KOPT-K1 (cell line): ENCODE data around the gene HBP1.

ENCODE experiments used
- H3K27ac ChIP-seq: fragments of 200-600 bp; sonication (generic); 2 replicates; pipeline ENCODE4 v1.5.1; 2016; ENCODE audit warnings: antibody characterized with exemption, mild to moderate bottlenecking, low read depth, low read length; ENCODE audit not compliant: poor library complexity, severe bottlenecking
- H3K36me3 ChIP-seq: fragments of 200-600 bp; sonication (generic); 2 replicates; pipeline ENCODE4 v1.5.1; 2017; ENCODE audit warnings: antibody characterized with exemption, mild to moderate bottlenecking, low read length, moderate library complexity; ENCODE audit not compliant: insufficient read depth
- H3K9me3 ChIP-seq: fragments of 200-600 bp; sonication (generic); 2 replicates; pipeline ENCODE4 v1.5.1; 2017; ENCODE audit warnings: antibody characterized with exemption, low read length, mild to moderate bottlenecking; ENCODE audit not compliant: insufficient read depth, poor library complexity, severe bottlenecking

The HBP1 gene

GRCh38 chr7:107166736-107167426 lies 1.9 kb upstream of the HBP1 start:
- Histone ChIP-seq H3K36me3 (no peaks in the 10 kb centered on the region), H3K27ac (peak overlapping the region; percentile 42), H3K9me3 (no peaks in the 10 kb centered on the region)

- peak overlapping the region; percentile 42 for H3K27ac ChIP-seq
- no peaks in the 10 kb centered on the region for H3K9me3 ChIP-seq
Observed at GRCh38 chr7:107167483-107168232, 1.1 kb upstream of the HBP1 start.

GRCh38 chr7:107169120-107170050 lies 582 bp downstream of the HBP1 start:
- Histone ChIP-seq H3K27ac (peak overlapping the region; percentile 76), H3K9me3 (no peaks in the 10 kb centered on the region), H3K36me3 (no peaks in the 10 kb centered on the region)

More at GRCh38 chr7:107167483-107168232, 1.1 kb upstream of the HBP1 start:
- H3K36me3 ChIP-seq: no peaks in the 10 kb centered on the region

GRCh38 chr7:107170051-107170915 lies 1.5 kb downstream of the HBP1 start:
- Histone ChIP-seq H3K27ac (peak overlapping the region; percentile 76), H3K9me3 (no peaks in the 10 kb centered on the region), H3K36me3 (no peaks in the 10 kb centered on the region)

GRCh38 chr7:107171496-107171895 lies 2.7 kb downstream of the HBP1 start:
- Histone ChIP-seq H3K9me3 (no peaks in the 10 kb centered on the region), H3K36me3 (no peaks in the 10 kb centered on the region), H3K27ac (no peak overlapping the region)

- H3K36me3 ChIP-seq: no peaks in the 10 kb centered on the region
- no peaks in the 10 kb centered on the region for H3K9me3 ChIP-seq
- H3K27ac ChIP-seq: no peak overlapping the region
Observed at GRCh38 chr7:107172276-107173032, 3.7 kb downstream of the HBP1 start.

GRCh38 chr7:107173191-107173590 lies 4.4 kb downstream of the HBP1 start:
- no peaks in the 10 kb centered on the region for H3K9me3 ChIP-seq
- no peaks in the 10 kb centered on the region for H3K36me3 ChIP-seq
- no peak overlapping the region for H3K27ac ChIP-seq

- H3K9me3 ChIP-seq: no peaks in the 10 kb centered on the region
- H3K27ac ChIP-seq: no peak overlapping the region
Observed at GRCh38 chr7:107173691-107174406, 5.0 kb downstream of the HBP1 start.

GRCh38 chr7:107179326-107180164 lies 10.7 kb downstream of the HBP1 start:
- H3K36me3 ChIP-seq: peaks cover 40% of the 10 kb centered on the region
- no peaks in the 10 kb centered on the region for H3K9me3 ChIP-seq
- H3K27ac ChIP-seq: no peak overlapping the region

More at GRCh38 chr7:107173691-107174406, 5.0 kb downstream of the HBP1 start:
- no peaks in the 10 kb centered on the region for H3K36me3 ChIP-seq

GRCh38 chr7:107180378-107180777 lies 11.6 kb downstream of the HBP1 start:
- Histone ChIP-seq H3K27ac (no peak overlapping the region), H3K9me3 (no peaks in the 10 kb centered on the region), H3K36me3 (peaks cover 42% of the 10 kb centered on the region)

GRCh38 chr7:107181172-107181571 lies 12.4 kb downstream of the HBP1 start:
- Histone ChIP-seq H3K27ac (no peak overlapping the region), H3K36me3 (peaks cover 50% of the 10 kb centered on the region), H3K9me3 (no peaks in the 10 kb centered on the region)

- Histone ChIP-seq H3K9me3 (no peaks in the 10 kb centered on the region), H3K27ac (no peak overlapping the region), H3K36me3 (peaks cover 79% of the 10 kb centered on the region)
Observed at GRCh38 chr7:107185716-107186115, 16.9 kb downstream of the HBP1 start.
